GM12873 (cell line): Measurements from ENCODE around the gene AGO3.

Experiments
- CTCF ChIP-seq: IDR thresholded peaks from 2 replicates; pipeline ENCODE4 v1.5.1; 2012; ENCODE audit warnings: low read depth, mild to moderate bottlenecking, moderate library complexity, low read length, control low read depth; ENCODE audit not compliant: insufficient read depth; ENCODE audit errors: missing control alignments

Gene AGO3

DNA sequence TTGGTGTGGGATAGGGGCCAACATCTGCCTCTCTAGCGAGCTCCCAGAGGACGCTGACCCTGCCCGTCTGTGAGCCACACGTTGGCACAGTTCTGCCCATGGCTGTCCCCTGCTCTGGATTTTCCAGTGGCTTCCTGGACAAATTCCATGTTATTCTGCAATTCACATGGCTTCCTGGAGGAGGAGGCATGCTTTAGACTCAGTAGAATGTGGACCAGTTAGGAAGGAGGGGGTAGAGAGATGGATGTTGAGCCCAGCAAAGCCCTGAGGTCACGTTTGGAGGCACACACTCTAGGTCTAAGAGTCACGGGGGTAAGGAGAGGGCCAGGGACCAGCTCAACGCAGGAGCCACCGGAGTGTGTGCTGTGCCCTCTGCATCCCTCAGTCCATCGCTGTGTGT lies 181.9 kb downstream of the AGO3 start:
- no peak for TF ChIP-seq CTCF

DNA sequence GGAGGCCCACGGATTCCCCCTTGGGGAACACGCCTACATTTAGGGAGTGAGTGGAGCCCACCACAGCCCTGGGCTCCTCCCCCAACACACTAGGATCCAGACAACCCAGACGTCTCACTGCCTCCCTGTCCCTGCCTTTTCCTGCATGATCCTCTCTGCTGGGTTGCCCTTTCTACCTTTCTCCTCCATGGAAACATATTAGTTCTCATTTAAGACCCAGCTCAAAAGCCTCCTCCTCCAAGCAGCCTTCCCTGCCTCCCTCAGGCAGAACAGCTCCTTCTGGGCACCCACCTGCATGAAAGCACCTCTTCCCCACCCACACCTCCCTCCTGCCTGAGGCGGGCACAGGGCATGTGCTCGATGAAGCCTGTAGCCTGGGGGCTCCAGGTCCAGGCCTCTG lies 183.5 kb downstream of the AGO3 start:
- TF ChIP-seq CTCF = no peak

DNA sequence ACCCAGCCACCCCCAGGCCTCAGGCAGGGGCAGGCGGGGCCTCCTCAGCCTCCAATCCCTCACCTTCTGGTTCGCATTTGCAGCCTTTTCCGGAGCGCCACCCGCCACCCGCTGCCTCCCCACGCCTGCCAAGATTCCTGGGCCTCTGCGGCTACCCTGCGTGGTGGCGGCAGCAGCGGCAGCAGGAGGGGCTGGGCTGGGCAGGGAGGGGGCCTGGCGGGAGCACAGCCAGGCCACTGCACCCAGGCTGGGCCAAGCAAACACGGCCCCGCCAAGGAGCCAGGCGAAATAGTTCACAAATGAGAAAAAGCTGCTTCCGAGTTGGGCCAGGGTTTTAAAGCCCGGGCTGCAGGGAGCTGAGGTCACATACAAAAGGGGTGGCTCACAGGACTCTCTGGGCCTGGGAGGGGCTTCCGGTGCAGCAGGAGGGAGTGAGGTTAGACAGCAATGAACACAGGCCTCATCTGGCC lies 184.3 kb downstream of the AGO3 start:
- no peak for TF ChIP-seq CTCF

DNA sequence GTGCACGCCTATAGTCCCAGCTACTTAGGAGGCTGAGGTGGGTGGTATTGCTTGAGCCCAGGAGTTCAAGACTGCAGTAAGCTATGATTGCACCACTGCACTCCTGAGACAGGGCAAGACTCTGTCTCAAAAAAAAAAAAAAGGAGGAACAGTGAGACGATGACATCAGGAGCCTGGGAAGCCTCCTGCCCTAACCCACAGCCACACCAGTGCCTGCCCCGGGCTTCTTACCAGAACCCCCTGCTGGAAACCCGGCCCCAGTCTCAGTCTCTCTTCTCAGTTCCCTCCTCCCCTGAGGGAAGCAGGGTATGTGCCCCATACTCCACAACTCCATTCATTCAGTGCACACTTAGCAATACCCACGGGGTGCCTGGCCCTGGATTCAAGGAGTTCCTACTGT lies 185.0 kb downstream of the AGO3 start:
- no peak for TF ChIP-seq CTCF

DNA sequence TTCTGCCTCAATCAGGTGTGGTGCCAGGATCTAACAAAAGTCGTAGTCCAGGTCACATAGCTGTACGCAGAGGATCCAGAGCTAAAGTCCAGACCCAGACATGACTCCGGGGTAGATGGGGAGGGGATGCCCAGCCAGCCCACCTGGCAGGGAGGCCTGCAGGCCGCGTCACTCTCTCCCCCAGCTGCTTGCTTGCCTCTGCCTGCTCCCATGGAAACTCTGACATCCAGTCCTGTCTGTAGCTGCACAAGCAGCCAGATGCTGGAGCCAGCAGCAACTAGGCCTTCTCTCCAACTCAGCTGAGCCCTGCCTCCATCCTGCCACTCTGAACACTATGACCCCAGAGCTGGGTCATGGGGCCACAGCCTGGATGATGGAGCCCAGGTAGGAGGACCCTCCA lies 186.0 kb downstream of the AGO3 start:
- TF ChIP-seq CTCF = no peak

DNA sequence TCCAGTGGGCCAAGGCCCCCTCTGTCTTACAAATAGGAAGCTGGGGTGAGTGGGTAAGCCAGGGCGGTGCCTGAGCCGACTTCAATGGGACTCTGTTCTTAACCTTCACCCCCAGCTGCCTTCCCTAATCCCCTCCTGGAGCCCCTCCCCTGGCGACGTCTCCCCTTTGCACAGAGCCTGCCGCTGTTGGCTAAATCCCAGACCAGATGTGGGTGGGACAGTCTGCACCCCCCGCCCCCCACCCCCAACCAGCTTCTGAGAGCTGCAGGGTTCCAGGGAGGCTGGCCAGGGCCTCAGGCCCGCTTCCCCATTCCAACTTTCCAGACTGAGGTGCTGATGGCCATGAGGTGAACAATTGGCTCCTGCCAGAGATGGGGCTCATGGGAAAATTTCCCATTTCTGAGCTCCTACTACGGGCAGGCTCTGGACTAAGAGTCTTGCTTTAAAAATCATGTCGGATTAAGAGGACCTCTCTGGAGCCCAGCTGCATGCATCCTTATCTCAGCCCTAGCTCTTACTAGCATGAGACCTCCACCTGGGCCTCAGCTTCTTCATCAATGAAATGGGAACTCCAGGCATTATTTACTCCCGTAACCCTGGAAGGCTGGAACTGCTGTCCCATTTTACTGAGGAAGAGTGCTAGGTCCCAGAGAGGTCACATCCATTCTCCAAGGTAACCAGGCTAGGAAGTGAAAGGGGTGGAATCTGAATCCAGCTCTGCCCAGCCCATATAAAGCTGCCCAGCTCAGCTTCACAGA lies 187.7 kb downstream of the AGO3 start:
- no peak for TF ChIP-seq CTCF

DNA sequence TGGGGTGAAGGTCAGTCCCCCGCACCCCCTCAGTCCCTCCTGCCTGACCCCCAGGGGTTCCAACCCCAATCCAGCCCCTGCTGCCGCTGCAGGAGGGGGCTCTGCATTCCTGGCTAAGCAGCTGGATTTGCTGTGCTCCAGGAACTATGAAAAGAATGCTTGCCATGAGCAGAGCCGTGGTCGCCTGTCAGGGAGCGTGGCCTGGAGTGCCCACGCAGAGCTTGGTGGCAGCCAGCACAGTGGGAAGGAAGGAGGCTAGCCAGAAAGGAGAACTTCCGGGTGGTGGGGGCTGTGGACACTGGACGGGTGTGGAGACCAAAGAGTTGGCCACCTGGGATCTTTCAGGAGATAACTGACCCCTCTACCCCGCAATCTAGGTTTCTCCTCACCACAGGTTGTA lies 188.6 kb downstream of the AGO3 start:
- TF ChIP-seq CTCF = no peak
